HL-60 (cell line): ENCODE results near the gene FNDC3B.

Experiments used
- DNase-seq, 2 experiments: peaks; one replicate each; pipeline ENCODE4 v3.0.0-alpha.2; 2010 to 2020; ENCODE audit warnings: low read depth in 1 of 2, low spot score in 1 of 2
- H3K27ac ChIP-seq: fragments of 250-450 bp; sonication (Bioruptor Pico); replicated peaks from 2 replicates; pipeline ENCODE4 v1.5.1; 2020; ENCODE audit warnings: mild to moderate bottlenecking, moderate library complexity
- H3K27me3 ChIP-seq: fragments of 250-450 bp; sonication (Bioruptor Pico); 2 replicates; pipeline ENCODE4 v1.5.1; 2021; ENCODE audit warnings: mild to moderate bottlenecking, moderate library complexity; ENCODE audit not compliant: insufficient read depth, poor library complexity, severe bottlenecking
- H3K4me3 ChIP-seq: replicated peaks from 2 replicates; pipeline ENCODE4 v1.5.1; 2011; ENCODE audit warnings: mild to moderate bottlenecking, control low read depth, low read length; ENCODE audit not compliant: insufficient read depth
- GABPA ChIP-seq: IDR thresholded peaks from 2 replicates; pipeline ENCODE4 v1.6.1; 2012; ENCODE audit warnings: low read depth
- POLR2AphosphoS5 ChIP-seq: IDR thresholded peaks from 2 replicates; pipeline ENCODE4 v1.6.1; 2012; ENCODE audit warnings: low read depth
- SPI1 ChIP-seq: IDR thresholded peaks from 2 replicates; pipeline ENCODE4 v1.6.1; 2012; ENCODE audit warnings: low read depth, mild to moderate bottlenecking, borderline replicate concordance
- TF ChIP-seq, protein P1 (sequence below): IDR thresholded peaks from 2 replicates; pipeline ENCODE4 v1.6.1; 2012; ENCODE audit warnings: low read depth; ENCODE audit not compliant: insufficient replicate concordance
- TF ChIP-seq, protein P2 (sequence below): IDR thresholded peaks from one replicate; pipeline ENCODE4 v1.5.1; 2011; ENCODE audit warnings: low read length, control low read depth, inconsistent platforms; ENCODE audit not compliant: insufficient read depth

Gene FNDC3B

DNA sequence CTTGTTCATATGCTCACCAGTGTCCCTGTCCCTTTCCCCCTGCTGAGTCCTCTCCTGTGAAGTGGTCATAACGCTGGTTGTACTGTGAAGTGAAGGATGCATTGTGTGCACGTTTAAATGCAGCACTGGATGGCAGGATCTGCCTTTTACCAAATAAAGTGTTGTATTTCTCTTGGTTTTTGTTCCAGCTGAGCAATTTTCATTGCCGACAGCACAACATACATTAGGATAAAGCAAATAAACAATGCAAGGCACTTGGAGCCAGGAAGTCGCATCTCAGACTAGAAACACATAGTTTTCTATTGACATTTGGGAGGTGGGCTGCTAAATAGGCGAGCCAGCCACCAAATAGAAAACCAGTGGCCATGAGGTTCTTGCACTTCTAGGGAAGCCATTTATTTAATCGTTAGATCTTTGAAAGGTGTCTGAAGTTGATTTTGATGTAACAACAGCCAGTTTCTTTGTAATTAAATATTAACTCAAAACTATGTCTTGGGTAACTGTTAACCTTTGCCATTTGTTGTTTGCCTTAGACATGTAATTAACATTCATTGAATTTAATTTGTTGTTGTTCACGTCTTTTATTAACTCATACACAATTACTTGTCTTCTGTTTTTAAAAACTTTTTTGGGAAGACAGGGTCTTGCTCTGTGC, 185.3 kb downstream of the FNDC3B start:
- DNase-seq: no peak

DNA sequence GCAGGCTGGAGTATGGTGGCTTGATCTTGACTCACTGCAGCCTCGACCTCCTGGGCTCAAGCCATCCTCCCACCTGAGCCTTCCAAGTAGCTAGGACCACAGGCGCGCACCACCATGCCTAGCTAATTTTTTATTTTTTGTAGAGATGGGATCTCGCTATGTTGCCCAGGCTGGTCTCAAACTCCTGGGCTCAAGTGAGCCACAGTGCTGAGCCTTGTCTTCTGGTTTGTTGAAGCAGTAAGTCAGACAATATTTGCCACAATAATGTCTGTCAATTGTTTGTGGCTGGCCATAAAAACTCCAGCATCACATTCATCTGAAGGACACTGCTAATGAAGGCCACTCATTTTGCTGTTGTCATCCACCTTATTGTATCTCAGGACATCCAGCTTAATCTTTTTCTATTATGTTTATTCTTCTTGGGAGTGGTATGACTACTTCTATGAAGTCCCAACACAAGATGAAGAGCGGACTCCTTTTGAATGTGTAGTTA, 185.9 kb downstream of the FNDC3B start:
- TF ChIP-seq, protein P1, sequence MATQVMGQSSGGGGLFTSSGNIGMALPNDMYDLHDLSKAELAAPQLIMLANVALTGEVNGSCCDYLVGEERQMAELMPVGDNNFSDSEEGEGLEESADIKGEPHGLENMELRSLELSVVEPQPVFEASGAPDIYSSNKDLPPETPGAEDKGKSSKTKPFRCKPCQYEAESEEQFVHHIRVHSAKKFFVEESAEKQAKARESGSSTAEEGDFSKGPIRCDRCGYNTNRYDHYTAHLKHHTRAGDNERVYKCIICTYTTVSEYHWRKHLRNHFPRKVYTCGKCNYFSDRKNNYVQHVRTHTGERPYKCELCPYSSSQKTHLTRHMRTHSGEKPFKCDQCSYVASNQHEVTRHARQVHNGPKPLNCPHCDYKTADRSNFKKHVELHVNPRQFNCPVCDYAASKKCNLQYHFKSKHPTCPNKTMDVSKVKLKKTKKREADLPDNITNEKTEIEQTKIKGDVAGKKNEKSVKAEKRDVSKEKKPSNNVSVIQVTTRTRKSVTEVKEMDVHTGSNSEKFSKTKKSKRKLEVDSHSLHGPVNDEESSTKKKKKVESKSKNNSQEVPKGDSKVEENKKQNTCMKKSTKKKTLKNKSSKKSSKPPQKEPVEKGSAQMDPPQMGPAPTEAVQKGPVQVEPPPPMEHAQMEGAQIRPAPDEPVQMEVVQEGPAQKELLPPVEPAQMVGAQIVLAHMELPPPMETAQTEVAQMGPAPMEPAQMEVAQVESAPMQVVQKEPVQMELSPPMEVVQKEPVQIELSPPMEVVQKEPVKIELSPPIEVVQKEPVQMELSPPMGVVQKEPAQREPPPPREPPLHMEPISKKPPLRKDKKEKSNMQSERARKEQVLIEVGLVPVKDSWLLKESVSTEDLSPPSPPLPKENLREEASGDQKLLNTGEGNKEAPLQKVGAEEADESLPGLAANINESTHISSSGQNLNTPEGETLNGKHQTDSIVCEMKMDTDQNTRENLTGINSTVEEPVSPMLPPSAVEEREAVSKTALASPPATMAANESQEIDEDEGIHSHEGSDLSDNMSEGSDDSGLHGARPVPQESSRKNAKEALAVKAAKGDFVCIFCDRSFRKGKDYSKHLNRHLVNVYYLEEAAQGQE: no peak
- TF ChIP-seq SPI1 (no peak), GABPA (no peak), POLR2AphosphoS5 (no peak)
- TF ChIP-seq, protein P2, sequence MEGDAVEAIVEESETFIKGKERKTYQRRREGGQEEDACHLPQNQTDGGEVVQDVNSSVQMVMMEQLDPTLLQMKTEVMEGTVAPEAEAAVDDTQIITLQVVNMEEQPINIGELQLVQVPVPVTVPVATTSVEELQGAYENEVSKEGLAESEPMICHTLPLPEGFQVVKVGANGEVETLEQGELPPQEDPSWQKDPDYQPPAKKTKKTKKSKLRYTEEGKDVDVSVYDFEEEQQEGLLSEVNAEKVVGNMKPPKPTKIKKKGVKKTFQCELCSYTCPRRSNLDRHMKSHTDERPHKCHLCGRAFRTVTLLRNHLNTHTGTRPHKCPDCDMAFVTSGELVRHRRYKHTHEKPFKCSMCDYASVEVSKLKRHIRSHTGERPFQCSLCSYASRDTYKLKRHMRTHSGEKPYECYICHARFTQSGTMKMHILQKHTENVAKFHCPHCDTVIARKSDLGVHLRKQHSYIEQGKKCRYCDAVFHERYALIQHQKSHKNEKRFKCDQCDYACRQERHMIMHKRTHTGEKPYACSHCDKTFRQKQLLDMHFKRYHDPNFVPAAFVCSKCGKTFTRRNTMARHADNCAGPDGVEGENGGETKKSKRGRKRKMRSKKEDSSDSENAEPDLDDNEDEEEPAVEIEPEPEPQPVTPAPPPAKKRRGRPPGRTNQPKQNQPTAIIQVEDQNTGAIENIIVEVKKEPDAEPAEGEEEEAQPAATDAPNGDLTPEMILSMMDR: no peak
- H3K27ac ChIP-seq: no peak overlapping the region
- no peak for DNase-seq

More for the DNA sequence above, 185.3 kb downstream of the FNDC3B start:
- TF ChIP-seq SPI1 (no peak), GABPA (no peak), POLR2AphosphoS5 (no peak)
- TF ChIP-seq, protein P2: no peak
- TF ChIP-seq, protein P1: no peak
- Histone ChIP-seq H3K27ac (no peak overlapping the region), H3K4me3 (no peak overlapping the region), H3K27me3 (no peaks in the 10 kb centered on the region)

DNA sequence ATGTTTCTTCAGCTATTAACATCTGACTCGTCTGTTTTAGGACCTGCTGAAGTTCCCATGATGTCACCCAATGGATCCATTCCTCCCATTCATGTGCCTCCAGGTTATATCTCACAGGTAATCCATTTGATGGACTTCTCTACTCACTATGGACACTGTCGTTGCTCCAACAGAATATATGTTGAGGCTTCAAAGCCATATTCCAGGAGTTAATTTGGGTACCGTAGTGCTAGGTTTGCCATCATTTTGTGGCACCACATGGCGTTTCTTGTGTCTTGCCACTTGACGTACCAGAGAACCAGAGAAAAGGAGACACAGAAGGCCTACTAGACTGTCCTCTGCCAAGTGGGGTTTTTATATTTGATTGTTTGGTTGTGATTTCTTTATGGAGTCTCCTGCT, 187.5 kb downstream of the FNDC3B start:
- no peak overlapping the region for H3K27ac ChIP-seq

More for the DNA sequence above, 185.9 kb downstream of the FNDC3B start:
- Histone ChIP-seq H3K4me3 (no peak overlapping the region), H3K27me3 (no peaks in the 10 kb centered on the region)

More for the DNA sequence above, 187.5 kb downstream of the FNDC3B start:
- DNase-seq: no peak
- Histone ChIP-seq H3K27me3 (no peaks in the 10 kb centered on the region), H3K4me3 (no peak overlapping the region)
- no peak for TF ChIP-seq POLR2AphosphoS5
- TF ChIP-seq, protein P2: no peak
- no peak for TF ChIP-seq GABPA
- TF ChIP-seq, protein P1: no peak
- TF ChIP-seq SPI1: no peak
